ENCODE measurements around the gene MSANTD1.

- TF ChIP-seq CTCF (IDR thresholded peaks at IDR 0.05; ENCODE audit: control extremely low read depth in 1 of 3, insufficient read depth in 1 of 3, low read depth in 1 of 3, low read length in 3 of 3), result no peak
- no peak for TF ChIP-seq POLR2A (IDR thresholded peaks at IDR 0.05; ENCODE audit: control extremely low read depth in 1 of 2, low read depth in 2 of 2, low read length in 2 of 2)
- TF ChIP-seq GTF2F1 (IDR thresholded peaks at IDR 0.05; ENCODE audit: borderline replicate concordance, low read depth, low read length), result no peak
- no peak for TF ChIP-seq ATF3 (IDR thresholded peaks at IDR 0.05; ENCODE audit: insufficient read depth, low read depth, low read length)
- TF ChIP-seq MAX (IDR thresholded peaks at IDR 0.05), result no peak
- TF ChIP-seq YY1 (IDR thresholded peaks at IDR 0.05; ENCODE audit: low read depth, low read length), result no peak
- TF ChIP-seq CREB1 (IDR thresholded peaks at IDR 0.05), result no peak
- TF ChIP-seq KDM1A (IDR thresholded peaks at IDR 0.05; ENCODE audit: borderline replicate concordance, low read length), result no peak
- no peak for TF ChIP-seq CEBPB (IDR thresholded peaks at IDR 0.05; ENCODE audit: low read depth, low read length)
Measured at GRCh38 chr4:3219761-3220475, 29.0 kb upstream of the MSANTD1 start.

Data from H1 (cell line).